Dedifferentiated amniotic fluid mesenchymal stem cell (primary cell): Measurements from ENCODE around the gene AICDA.
"Not testable (repeated sequence)": the region's sequence is repeated elsewhere in the genome, so short reads cannot be mapped to it uniquely, and the experiment has no call there.

Source experiments
- DNase-seq: peaks from one replicate; pipeline ENCODE4 v3.0.0-alpha.2; 2016; ENCODE audit errors: extremely low spot score

The AICDA gene

GRCh38 chr12:8609061-8609570 is 3.5 kb downstream of the AICDA start:
- DNase-seq: peak; percentile 66

- DNase-seq: no peak
Observed at GRCh38 chr12:8606890-8607289, 5.8 kb downstream of the AICDA start.

GRCh38 chr12:8605057-8605456 is 7.6 kb downstream of the AICDA start:
- no peak for DNase-seq

- no peak for DNase-seq
Observed at GRCh38 chr12:8603856-8604255, 8.8 kb downstream of the AICDA start.

GRCh38 chr12:8603286-8603685 is 9.4 kb downstream of the AICDA start:
- DNase-seq: no peak

GRCh38 chr12:8596561-8596960 is 16.1 kb downstream of the AICDA start:
- no peak for DNase-seq

GRCh38 chr12:8594072-8594471 is 18.6 kb downstream of the AICDA start:
- DNase-seq: no peak

- no peak for DNase-seq
Observed at GRCh38 chr12:8593246-8593645, 19.4 kb downstream of the AICDA start.

- DNase-seq: no peak
Observed at GRCh38 chr12:8590842-8591545, 21.7 kb downstream of the AICDA start.

- DNase-seq: no peak
Observed at GRCh38 chr12:8589679-8590078, 23.0 kb downstream of the AICDA start.

GRCh38 chr12:8584478-8584877 is 28.2 kb downstream of the AICDA start:
- not testable (repeated sequence) for DNase-seq

GRCh38 chr12:8584004-8584403 is 28.7 kb downstream of the AICDA start:
- no peak for DNase-seq

- DNase-seq: no peak
Observed at GRCh38 chr12:8581098-8581784, 31.4 kb downstream of the AICDA start.

- DNase-seq: no peak
Observed at GRCh38 chr12:8577879-8578278, 34.8 kb downstream of the AICDA start.

GRCh38 chr12:8572507-8572906 is 40.2 kb downstream of the AICDA start:
- DNase-seq: no peak

GRCh38 chr12:8566525-8566924 is 46.1 kb downstream of the AICDA start:
- no peak for DNase-seq

- not testable (repeated sequence) for DNase-seq
Observed at GRCh38 chr12:8566052-8566451, 46.6 kb downstream of the AICDA start.

- DNase-seq: no peak
Observed at GRCh38 chr12:8564656-8565055, 48.0 kb downstream of the AICDA start.

- no peak for DNase-seq
Observed at GRCh38 chr12:8563356-8563755, 49.3 kb downstream of the AICDA start.

GRCh38 chr12:8562310-8562709 is 50.3 kb downstream of the AICDA start:
- no peak for DNase-seq

- no peak for DNase-seq
Observed at GRCh38 chr12:8561011-8561410, 51.6 kb downstream of the AICDA start.

GRCh38 chr12:8559676-8560075 is 53.0 kb downstream of the AICDA start:
- DNase-seq: no peak

GRCh38 chr12:8556531-8557097 is 56.0 kb downstream of the AICDA start:
- no peak for DNase-seq
